DOHH2 (cell line): Measurements from ENCODE around the gene AKAP5.

Source experiments
- EZH2phosphoT487 ChIP-seq: fragments of 200-600 bp; sonication (generic); IDR thresholded peaks from 2 replicates; pipeline ENCODE4 v1.6.1; 2017; ENCODE audit warnings: borderline replicate concordance, mild to moderate bottlenecking, antibody characterized with exemption, low read length, moderate library complexity, mixed read lengths
- TF ChIP-seq, protein P1 (sequence below): fragments of 200-600 bp; sonication (generic); IDR thresholded peaks from one replicate; pipeline ENCODE4 v1.5.1; 2014; ENCODE audit warnings: antibody characterized with exemption, mild to moderate bottlenecking, low read depth, low read length; ENCODE audit not compliant: poor library complexity, severe bottlenecking

DNA sequence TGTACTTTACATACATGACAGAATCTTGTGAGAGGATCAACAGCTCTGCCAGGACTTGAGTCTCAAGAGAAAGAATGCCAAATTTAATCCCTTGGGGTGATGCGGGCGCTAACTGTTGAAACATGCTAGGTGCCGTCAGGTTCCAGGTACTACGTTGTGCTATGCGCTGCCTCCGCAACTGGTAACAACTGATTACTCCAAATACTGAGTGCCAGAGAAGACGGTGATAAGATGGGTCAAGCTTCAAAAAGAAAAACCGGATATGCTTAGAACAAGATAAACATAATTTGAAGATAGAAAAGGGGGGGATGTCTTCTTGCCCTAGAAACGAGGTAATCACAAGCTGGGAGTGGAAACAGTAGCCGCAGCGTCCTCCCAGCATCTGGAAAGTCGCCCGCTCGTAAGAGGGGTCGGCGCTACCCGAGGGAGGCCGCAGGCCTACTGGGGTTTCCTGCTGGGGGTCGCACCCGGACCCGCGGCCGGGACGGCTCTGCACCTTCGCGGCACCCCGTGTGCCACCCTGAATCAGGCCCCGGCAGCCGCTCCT, 37.7 kb downstream of the AKAP5 start:
- TF ChIP-seq, protein P1, sequence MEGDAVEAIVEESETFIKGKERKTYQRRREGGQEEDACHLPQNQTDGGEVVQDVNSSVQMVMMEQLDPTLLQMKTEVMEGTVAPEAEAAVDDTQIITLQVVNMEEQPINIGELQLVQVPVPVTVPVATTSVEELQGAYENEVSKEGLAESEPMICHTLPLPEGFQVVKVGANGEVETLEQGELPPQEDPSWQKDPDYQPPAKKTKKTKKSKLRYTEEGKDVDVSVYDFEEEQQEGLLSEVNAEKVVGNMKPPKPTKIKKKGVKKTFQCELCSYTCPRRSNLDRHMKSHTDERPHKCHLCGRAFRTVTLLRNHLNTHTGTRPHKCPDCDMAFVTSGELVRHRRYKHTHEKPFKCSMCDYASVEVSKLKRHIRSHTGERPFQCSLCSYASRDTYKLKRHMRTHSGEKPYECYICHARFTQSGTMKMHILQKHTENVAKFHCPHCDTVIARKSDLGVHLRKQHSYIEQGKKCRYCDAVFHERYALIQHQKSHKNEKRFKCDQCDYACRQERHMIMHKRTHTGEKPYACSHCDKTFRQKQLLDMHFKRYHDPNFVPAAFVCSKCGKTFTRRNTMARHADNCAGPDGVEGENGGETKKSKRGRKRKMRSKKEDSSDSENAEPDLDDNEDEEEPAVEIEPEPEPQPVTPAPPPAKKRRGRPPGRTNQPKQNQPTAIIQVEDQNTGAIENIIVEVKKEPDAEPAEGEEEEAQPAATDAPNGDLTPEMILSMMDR, result no peak
- no peak for TF ChIP-seq EZH2phosphoT487
